ENCODE data around the gene TXNDC2. TPM values are rescaled to one million over a fixed set of nuclear protein-coding genes. Genes with fewer than 3 reads are reported as not detected.

The TXNDC2 gene
- total RNA-seq, 1 experiment from 2014 or later = 0.28 TPM

DNA sequence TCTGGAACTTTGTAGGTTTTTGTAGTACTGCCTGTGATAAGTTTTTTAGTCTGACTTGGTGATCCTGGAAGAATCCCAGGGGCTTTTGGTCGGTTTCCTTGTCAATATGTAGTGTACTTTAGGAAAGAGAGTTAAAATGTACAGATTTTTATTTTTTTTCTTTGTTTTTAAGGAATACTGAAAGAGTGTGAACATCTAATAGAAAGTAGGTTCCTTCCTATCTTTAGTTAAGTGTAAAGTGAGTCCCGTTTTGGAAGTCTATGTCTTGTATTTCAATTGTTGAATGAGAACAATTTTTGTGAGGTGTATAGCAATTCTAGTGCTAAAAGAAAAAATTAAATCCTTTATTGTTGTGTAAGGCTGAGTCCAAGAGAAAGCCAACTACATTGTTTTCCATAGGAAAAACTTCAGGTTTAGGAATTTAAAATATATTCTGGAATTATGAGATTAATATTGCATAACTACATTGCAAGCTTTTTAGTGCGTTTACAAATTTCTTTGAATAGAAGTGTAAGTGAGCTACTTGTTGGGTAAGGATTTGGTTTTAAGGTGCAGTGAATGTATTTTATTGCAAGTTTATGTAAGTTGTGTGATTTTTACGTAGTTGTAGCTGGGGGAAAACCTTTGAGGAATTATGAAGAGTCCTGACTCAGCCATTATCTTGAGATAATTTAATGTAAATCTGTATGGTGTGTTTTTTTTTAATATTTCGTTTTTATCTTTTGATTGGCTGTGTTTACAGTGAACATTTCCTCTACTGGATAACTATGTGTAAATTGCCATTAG, 29.7 kb downstream of the TXNDC2 start:
- 0 out of 5 replicates have a peak, but pooled peaks cover 0 to 3% of the 10 kb centered on the region in 2 experiments for H3K9me3 Mint-ChIP-seq
- DNase-seq = no peak
- no peaks in the 10 kb centered on the region; the same call in 1 of the 2 replicates for H3K4me1 ChIP-seq (ENCODE audit: insufficient read depth, low read length)
- peak overlapping the region; percentile 86 for H3K4me2 ChIP-seq (ENCODE audit: insufficient read depth, insufficient read length, low read length)
- H3K14ac ChIP-seq (ENCODE audit: insufficient read depth, low read length) = no peak overlapping the region
- peaks cover 22 to 23% of the 10 kb centered on the region in 2 experiments for H3K4me1 Mint-ChIP-seq
- H2AK5ac ChIP-seq (ENCODE audit: insufficient read length, low read length) = no peak overlapping the region
- no peak overlapping the region for H2BK12ac ChIP-seq (ENCODE audit: insufficient read length, low read depth, low read length)
- H3K27me3 Mint-ChIP-seq (ENCODE audit: low read depth) = no peaks in the 10 kb centered on the region
- H3K27me3 ChIP-seq (ENCODE audit: insufficient read depth, low read length) = no peaks in the 10 kb centered on the region
- no peak overlapping the region for H4K5ac ChIP-seq (ENCODE audit: insufficient read length, low read depth, low read length)
- peak overlapping the region in 2 of 3 experiments; percentile 41 to 45; a peak in 3 of 7 replicates for H3K27ac Mint-ChIP-seq
- no peak overlapping the region for H3K27ac ChIP-seq (ENCODE audit: insufficient read length, low read depth, low read length)
- TF ChIP-seq, protein P1, sequence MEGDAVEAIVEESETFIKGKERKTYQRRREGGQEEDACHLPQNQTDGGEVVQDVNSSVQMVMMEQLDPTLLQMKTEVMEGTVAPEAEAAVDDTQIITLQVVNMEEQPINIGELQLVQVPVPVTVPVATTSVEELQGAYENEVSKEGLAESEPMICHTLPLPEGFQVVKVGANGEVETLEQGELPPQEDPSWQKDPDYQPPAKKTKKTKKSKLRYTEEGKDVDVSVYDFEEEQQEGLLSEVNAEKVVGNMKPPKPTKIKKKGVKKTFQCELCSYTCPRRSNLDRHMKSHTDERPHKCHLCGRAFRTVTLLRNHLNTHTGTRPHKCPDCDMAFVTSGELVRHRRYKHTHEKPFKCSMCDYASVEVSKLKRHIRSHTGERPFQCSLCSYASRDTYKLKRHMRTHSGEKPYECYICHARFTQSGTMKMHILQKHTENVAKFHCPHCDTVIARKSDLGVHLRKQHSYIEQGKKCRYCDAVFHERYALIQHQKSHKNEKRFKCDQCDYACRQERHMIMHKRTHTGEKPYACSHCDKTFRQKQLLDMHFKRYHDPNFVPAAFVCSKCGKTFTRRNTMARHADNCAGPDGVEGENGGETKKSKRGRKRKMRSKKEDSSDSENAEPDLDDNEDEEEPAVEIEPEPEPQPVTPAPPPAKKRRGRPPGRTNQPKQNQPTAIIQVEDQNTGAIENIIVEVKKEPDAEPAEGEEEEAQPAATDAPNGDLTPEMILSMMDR (conservative IDR thresholded peaks at IDR 0.05) = no peak
- peak overlapping the region; percentile 83 to 88 for H3K4me3 Mint-ChIP-seq
- no peak overlapping the region for H2BK20ac ChIP-seq (ENCODE audit: low read depth, low read length, poor library complexity, severe bottlenecking)
- no peaks in the 10 kb centered on the region for H3K36me3 Mint-ChIP-seq (ENCODE audit: insufficient read depth in 1 of 3, low read depth in 3 of 3)
- no peak overlapping the region for H4K91ac ChIP-seq (ENCODE audit: insufficient read length, low read depth, low read length)
- no peak overlapping the region for H2BK5ac ChIP-seq (ENCODE audit: insufficient read length, low read length)
- H3K79me1 ChIP-seq (ENCODE audit: insufficient read depth, low read depth, low read length, poor library complexity, severe bottlenecking) = peaks cover 2% of the 10 kb centered on the region
- no peak overlapping the region for H3K4ac ChIP-seq (ENCODE audit: low read depth, low read length)
- WGBS (ENCODE audit: extremely low coverage, insufficient read length, low lambda C conversion rate) = 100% methylated on average over 1 of the region's 5 CpGs
- no peak overlapping the region for H3T11ph ChIP-seq (ENCODE audit: low read length)
- H4K20me1 ChIP-seq (ENCODE audit: control insufficient read depth, insufficient read depth, insufficient read length) = no peaks in the 10 kb centered on the region
- H2BK120ac ChIP-seq (ENCODE audit: low read depth, low read length, poor library complexity, severe bottlenecking) = no peak overlapping the region
- H3K18ac ChIP-seq (ENCODE audit: insufficient read length, low read depth, low read length) = no peak overlapping the region
- no peak overlapping the region for H2BK15ac ChIP-seq (ENCODE audit: low read depth, low read length)
- H3K9me3 ChIP-seq (ENCODE audit: control insufficient read depth, low read depth, low read length) = no peaks in the 10 kb centered on the region
- no peak overlapping the region for H2AFZ ChIP-seq (ENCODE audit: low read length)
- H3K79me2 ChIP-seq (ENCODE audit: insufficient read depth, low read length) = peaks cover 47% of the 10 kb centered on the region
- H3K9ac ChIP-seq (ENCODE audit: extremely low read depth, insufficient read length, low read length) = peak overlapping the region; percentile 44
- H4K8ac ChIP-seq (replicated peaks; ENCODE audit: insufficient read length, low read depth, low read length) = no peak overlapping the region
- no peak overlapping the region for H3K56ac ChIP-seq (ENCODE audit: insufficient read length, low read depth, low read length)
- peaks cover 4% of the 10 kb centered on the region for H3K23me2 ChIP-seq (ENCODE audit: insufficient read length, low read depth, low read length, poor library complexity, severe bottlenecking)
- H3K23ac ChIP-seq (ENCODE audit: insufficient read length, low read depth, low read length) = no peak overlapping the region

Measured in H9 (cell line).